K562 (cell line): ENCODE measurements around the gene ARL8A. TPM values are rescaled to one million over a fixed set of nuclear protein-coding genes. Genes with fewer than 3 reads are reported as not detected.

Experiments
- CTCFL ChIP-seq: IDR thresholded peaks from 2 replicates; pipeline ENCODE4 v1.6.1; 2011; ENCODE audit warnings: borderline replicate concordance, low read depth, mild to moderate bottlenecking, moderate library complexity, low read length; ENCODE audit not compliant: insufficient read depth, poor library complexity, severe bottlenecking
- MAZ ChIP-seq, 2 experiments: fragments of 450-650 bp in 1 of 2; sonication (generic) in 1 of 2; formaldehyde crosslinking; IDR thresholded peaks in 1 of 2; conservative IDR thresholded peaks in 1 of 2; 2 replicates each; pipeline versions ENCODE4 v1.4.0 to v1.5.0; 2020; ENCODE audit warnings: mild to moderate bottlenecking in 1 of 2, missing genetic modification reagents in 1 of 2
- POLR2G ChIP-seq: fragments of 200-400 bp; formaldehyde crosslinking; IDR thresholded peaks from 2 replicates; pipeline ENCODE4 v1.6.1; 2017; ENCODE audit warnings: low read depth, mild to moderate bottlenecking, antibody characterized with exemption, low read length, moderate library complexity
- RAD21 ChIP-seq, 2 experiments: fragments of 250-450 bp in 1 of 2; fragments of 450-650 bp in 1 of 2; sonication (Bioruptor Pico) in 1 of 2; formaldehyde crosslinking in 1 of 2; IDR thresholded peaks in 1 of 2; conservative IDR thresholded peaks in 1 of 2; 2 replicates each; pipeline versions ENCODE4 v1.4.0 to v1.8.0; 2020 to 2022; ENCODE audit warnings: mild to moderate bottlenecking in 2 of 2, moderate library complexity in 1 of 2
- REST ChIP-seq, 2 experiments: fragments of 450-650 bp; formaldehyde crosslinking in 1 of 2; IDR thresholded peaks; 2 replicates each; pipeline versions ENCODE4 v1.4.0 to v1.6.1; 2014 to 2020; ENCODE audit warnings: mild to moderate bottlenecking in 2 of 2, borderline replicate concordance in 1 of 2, low read depth in 1 of 2
- SAFB2 ChIP-seq: fragments of 200-400 bp; formaldehyde crosslinking; IDR thresholded peaks from 2 replicates; pipeline ENCODE4 v1.6.1; 2018; ENCODE audit warnings: borderline replicate concordance, low read length, low read depth, moderate library complexity; ENCODE audit not compliant: severe bottlenecking
- SMARCC2 ChIP-seq: fragments of 450-650 bp; IDR thresholded peaks from 2 replicates; pipeline ENCODE4 v1.6.1; 2017; ENCODE audit warnings: antibody characterized with exemption, moderate library complexity, mild to moderate bottlenecking, low read depth
- SMC3 ChIP-seq: conservative IDR thresholded peaks from 2 replicates; pipeline ENCODE4 v1.6.1; 2011; ENCODE audit warnings: low read depth, low read length, improper control_type of control experiment; ENCODE audit not compliant: insufficient read depth
- ZBTB17 ChIP-seq: fragments of 450-650 bp; formaldehyde crosslinking; IDR thresholded peaks from 2 replicates; pipeline ENCODE4 v1.4.0; 2020; ENCODE audit warnings: mild to moderate bottlenecking
- ZBTB7A ChIP-seq: IDR thresholded peaks from 2 replicates; pipeline ENCODE4 v1.6.1; 2011; ENCODE audit warnings: low read depth, mild to moderate bottlenecking, low read length, moderate library complexity, borderline replicate concordance; ENCODE audit not compliant: control insufficient read depth
- ZNF431 ChIP-seq: sonication (generic); formaldehyde crosslinking; IDR thresholded peaks from 2 replicates; pipeline ENCODE4 v1.8.0; 2022; ENCODE audit warnings: mild to moderate bottlenecking, missing genetic modification reagents
- ZNF75A ChIP-seq: fragments of 450-650 bp; formaldehyde crosslinking; IDR thresholded peaks from 2 replicates; pipeline ENCODE4 v1.4.0; 2020; ENCODE audit warnings: mild to moderate bottlenecking
- polyA plus RNA-seq, 8 experiments: library from polyadenylated mRNA; depleted of rRNA in 4 of 8; stranded (reverse) in 5 of 8; unstranded in 3 of 8; fragments of >200 nt; fragmentation: Nextera tagmentation in 2 of 8; fragmentation: Illumina TruSeq in 1 of 8; extraction: Ambion mirVana in 2 of 8; extraction: Trizol in 1 of 8; gene quantifications; 2 replicates each; pipeline versions ENCODE4 v1.2.1 to v1.2.3, GENCODE V29; 2011 to 2014; ENCODE audit warnings: inconsistent platforms in 1 of 8, missing spikeins in 1 of 8
- total RNA-seq, 7 experiments: library from RNA; depleted of rRNA in 6 of 7; stranded (reverse); fragments of >200 nt in 6 of 7; fragmentation: Illumina TruSeq in 2 of 7; extraction: Trizol in 2 of 7; gene quantifications; 2 replicates each; pipeline versions ENCODE4 v1.2.1 to v1.2.3, GENCODE V29; 2011 to 2021; ENCODE audit warnings: low replicate concordance in 1 of 7
- TF ChIP-seq, protein P1 (sequence below): sonication (generic); formaldehyde crosslinking; IDR thresholded peaks from 2 replicates; pipeline ENCODE4 v1.8.0; 2022; ENCODE audit warnings: missing genetic modification reagents, mild to moderate bottlenecking, moderate library complexity, borderline replicate concordance

Gene ARL8A
- total and polyA plus RNA-seq, 9 of the 15 experiments (the other 6 are each of a cell fraction or from before 2014, with no cell fraction given): 0.17 to 27.3 (median 15.6) TPM

DNA sequence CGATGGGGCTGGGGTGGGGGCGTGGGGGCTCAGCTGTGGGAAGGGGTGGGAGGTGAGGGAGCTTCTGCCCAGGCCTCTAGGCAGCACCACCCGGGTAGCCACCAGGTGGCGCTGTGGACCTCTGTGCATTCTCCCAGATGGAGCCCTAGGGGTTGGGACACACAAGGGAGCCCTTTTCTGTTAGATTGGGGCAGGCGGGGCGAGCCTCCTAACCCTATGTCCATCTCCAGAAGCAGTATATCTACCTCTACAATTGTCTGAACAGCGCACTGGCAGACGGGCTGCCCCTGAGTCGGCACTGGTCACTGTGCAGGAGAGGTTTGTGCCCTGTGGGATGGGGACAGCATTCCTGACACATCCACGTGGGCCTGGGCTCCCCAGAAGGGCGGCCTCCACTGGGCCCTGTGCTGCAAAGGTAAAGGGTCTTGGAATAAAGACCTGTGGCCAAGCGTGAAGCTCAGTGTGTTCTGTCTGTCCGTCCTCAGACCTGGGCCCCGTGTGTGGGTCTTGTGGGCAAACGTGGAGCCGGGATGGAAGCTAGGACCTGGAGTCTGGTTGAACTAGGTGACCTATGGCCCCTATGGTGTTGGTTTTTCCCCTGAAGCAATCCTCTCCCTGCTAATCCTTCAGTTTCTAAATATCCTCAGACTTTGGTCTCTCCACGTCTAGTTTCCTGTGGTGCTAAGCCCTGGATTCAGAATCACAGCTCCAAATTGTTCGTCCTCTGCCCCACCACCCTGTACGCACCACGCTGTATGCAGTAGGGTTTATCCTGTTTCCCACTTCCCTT is 44.7 kb upstream of the ARL8A start (continued):
- TF ChIP-seq REST (IDR thresholded peaks at IDR 0.05; ENCODE audit: borderline replicate concordance): peak; percentile 22; the same call in 1 of the 2 replicates
- TF ChIP-seq REST (CRISPR knock-in tag; IDR thresholded peaks at IDR 0.05; ENCODE audit: low read depth): no peak
- no peak for TF ChIP-seq SMARCC2
- TF ChIP-seq ZBTB7A: peak; percentile 59; the same call in 1 of the 2 replicates
- peak; percentile 40; the same call in 1 of the 2 replicates for TF ChIP-seq SMC3
- TF ChIP-seq SAFB2: no peak
- peak; percentile 21 to 67; a peak in 2 of 4 replicates for TF ChIP-seq RAD21 (CRISPR knock-in tag; conservative IDR thresholded peaks at IDR 0.05 in 1 of 2, IDR thresholded peaks at IDR 0.05 in 1 of 2)
- TF ChIP-seq, protein P1, sequence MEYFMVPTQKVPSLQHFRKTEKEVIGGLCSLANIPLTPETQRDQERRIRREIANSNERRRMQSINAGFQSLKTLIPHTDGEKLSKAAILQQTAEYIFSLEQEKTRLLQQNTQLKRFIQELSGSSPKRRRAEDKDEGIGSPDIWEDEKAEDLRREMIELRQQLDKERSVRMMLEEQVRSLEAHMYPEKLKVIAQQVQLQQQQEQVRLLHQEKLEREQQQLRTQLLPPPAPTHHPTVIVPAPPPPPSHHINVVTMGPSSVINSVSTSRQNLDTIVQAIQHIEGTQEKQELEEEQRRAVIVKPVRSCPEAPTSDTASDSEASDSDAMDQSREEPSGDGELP (CRISPR knock-in tag): peak; percentile 59; the same call in 1 of the 2 replicates
- peak; percentile 59 for TF ChIP-seq CTCFL
- no peak for TF ChIP-seq ZNF75A
- peak in 1 of 2 experiments; percentile 34; a peak in 1 of 4 replicates for TF ChIP-seq MAZ (CRISPR knock-in tag; conservative IDR thresholded peaks at IDR 0.05 in 1 of 2, IDR thresholded peaks at IDR 0.05 in 1 of 2)
- peak; percentile 52; the same call in 1 of the 2 replicates for TF ChIP-seq ZBTB17 (CRISPR knock-in tag)
- 0 out of 2 replicates have a peak, but pooled peaks have one; percentile 16 for TF ChIP-seq ZNF431 (CRISPR knock-in tag)
- TF ChIP-seq POLR2G: peak; percentile 44; the same call in 1 of the 2 replicates
